GM21515 (cell line): ENCODE data around the gene CNTROB.

Experiments
- ATAC-seq: cut with Tn5 transposase; IDR thresholded peaks from one replicate; pipeline ENCODE4 v1.9.1; 2021; ENCODE audit not compliant: unreplicated experiment

CNTROB gene

GRCh38 chr17:7982666-7983065 lies 50.7 kb downstream of the CNTROB start:
- ATAC-seq, result no peak

DNA sequence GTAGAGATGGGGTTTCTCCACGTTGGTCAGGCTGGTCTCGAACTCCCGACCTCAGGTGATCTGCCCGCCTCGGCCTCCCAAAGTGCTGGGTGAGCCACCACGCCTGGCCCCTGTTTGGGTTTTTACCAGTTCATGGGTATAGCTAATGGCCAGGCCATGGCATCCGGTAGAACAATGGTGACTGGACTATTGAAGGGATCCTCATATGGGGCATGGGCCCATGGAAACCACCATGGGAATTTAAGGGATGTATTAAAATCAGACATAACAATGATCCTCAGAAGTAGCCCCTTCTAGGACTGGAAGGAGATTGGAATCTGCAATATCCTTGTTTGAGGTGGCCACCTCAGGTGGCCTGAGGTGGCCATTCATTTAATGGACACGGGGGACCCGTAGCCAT lies 52.9 kb downstream of the CNTROB start:
- ATAC-seq, result no peak

- no peak for ATAC-seq
These were observed 55.3 kb downstream of the CNTROB start for GRCh38 chr17:7987112-7987893.

DNA sequence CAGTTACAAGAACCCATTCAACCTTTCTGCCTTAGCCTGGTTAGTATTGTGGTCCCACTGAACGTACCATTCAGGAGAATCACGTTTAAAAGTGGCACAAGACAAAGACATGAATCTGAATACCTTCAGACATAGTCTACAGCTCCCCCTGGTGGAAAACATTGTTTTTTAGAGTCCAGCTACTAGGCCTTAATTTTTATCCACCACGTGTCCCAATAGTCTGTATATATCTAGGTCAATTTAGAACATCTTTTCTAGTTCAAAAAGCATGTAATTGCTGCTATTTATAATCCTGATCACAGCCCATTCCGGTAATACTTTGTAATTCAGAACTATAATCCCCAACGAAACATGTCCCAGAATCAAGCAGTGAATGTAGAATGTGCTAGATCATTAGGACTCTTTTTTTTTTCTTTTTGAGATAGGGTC lies 56.8 kb downstream of the CNTROB start:
- no peak for ATAC-seq

GRCh38 chr17:7989781-7990655 lies 58.0 kb downstream of the CNTROB start:
- peak; percentile 74 for ATAC-seq

GRCh38 chr17:7992516-7992915 lies 60.5 kb downstream of the CNTROB start:
- ATAC-seq, result no peak

DNA sequence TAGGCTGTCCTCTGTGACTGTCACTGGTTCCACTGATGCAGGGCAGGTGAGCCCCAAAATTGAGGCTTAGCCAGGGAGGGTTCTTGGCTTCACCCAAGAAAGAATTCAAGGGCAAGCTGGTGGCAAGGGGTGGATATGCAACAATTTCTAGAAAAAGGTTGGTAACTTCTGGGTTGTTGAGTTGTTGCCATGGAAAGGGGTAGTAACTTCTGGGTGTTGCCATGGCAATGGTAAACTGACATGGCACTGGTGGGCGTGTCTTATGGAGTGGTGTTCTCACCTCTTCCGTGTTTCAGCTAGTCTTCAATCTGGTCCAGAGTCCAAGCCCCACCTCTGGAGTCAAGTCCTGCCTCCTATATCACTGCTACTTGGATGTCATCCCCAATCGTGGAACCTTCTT lies 60.9 kb downstream of the CNTROB start:
- ATAC-seq, result no peak

DNA sequence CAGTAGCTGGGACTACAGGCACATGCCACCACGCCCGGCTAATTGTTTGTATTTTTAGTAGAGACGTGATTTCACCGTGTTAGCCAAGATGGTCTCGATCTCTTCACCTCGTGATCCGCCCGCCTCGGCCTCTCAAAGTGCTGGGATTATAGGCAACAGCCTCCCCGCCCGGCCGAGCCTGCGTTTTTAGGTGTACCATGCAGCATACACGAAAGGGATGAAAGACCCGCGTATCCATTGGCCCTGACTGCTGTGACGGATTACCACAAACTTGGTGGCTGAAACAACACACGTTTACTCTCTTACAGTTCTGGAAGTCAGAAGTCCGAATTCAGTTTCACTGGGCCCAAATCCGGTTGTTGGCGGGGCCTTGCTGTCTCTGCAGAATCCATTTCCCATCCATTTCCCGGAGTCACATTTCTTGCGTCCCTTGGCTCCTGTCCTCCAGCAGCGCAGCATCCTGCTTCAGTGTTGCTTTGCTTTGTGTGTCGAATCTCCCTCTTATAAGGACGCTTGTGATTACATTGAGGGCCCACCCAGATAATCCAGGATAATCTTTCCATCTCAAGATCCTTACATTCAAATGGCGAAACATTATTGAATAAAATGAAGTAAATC lies 62.1 kb downstream of the CNTROB start:
- no peak for ATAC-seq

GRCh38 chr17:7995724-7996123 lies 63.7 kb downstream of the CNTROB start:
- no peak for ATAC-seq

DNA sequence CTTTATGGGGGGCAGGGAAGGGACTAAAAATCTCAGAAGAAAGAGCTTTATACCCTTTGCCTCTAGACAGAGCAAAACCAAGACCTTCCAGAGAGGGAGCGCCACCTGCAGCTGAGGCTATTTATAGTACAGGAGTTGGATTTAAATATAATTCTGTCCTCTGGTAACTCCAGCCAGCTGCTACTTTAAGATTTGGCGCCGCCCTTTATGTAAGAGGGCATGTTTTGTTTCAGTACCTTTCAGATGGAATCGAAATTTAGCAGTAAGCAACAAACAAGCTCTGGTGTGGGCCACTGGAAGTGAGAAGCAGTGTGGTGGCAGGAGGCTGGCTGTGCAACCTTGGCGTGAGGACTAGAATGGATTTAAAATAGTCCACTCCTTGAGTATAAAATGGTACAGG lies 65.2 kb downstream of the CNTROB start:
- no peak for ATAC-seq
